GM19463 (cell line): ENCODE data around the gene ACKR4.
A peak's percentile ranks its signal among the peaks of the same experiment; 100 is the strongest.
"Not testable (repeated sequence)": the region's sequence is repeated elsewhere in the genome, so short reads cannot be mapped to it uniquely, and the experiment has no call there.

ENCODE experiments used
- ATAC-seq: cut with Tn5 transposase; IDR thresholded peaks from one replicate; pipeline ENCODE4 v1.9.1; 2021; ENCODE audit warnings: mild to moderate bottlenecking, moderate library complexity; ENCODE audit not compliant: unreplicated experiment

The ACKR4 gene

DNA sequence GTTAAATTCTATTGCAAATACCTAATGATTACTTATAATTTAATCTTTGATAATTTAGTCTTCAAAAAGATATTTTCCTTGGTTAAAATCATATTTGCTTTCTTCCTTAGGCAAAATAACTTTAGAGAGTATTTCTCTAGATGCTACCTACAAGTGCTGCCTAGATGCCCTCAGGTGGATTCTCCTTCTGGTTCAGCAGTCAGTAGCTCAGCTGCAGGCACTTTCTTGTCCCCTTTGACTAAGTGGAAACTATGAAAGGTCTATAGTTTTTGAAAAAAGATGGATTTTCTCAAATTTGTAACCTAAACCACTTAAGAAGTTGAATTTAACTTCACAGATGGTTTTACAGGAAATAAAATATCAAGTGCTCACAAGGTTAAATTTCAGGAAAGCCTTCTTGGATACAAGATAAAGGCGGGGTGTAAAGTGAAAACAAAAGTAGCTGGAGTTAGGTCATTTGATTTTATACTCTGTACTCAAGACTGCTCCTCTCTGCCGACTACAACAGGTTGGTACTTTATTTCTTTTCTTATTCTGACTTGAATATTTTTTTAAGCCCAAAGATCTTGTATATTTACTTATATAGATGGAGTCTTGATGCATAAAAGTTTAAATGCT, at the start of gene ACKR4:
Gene ACKR4, plus strand, starts transcription at position 455 of the 618 bp plus-strand sequence. CDS start 3,128 bp downstream, outside the sequence.
- peak; percentile 47 for ATAC-seq

DNA sequence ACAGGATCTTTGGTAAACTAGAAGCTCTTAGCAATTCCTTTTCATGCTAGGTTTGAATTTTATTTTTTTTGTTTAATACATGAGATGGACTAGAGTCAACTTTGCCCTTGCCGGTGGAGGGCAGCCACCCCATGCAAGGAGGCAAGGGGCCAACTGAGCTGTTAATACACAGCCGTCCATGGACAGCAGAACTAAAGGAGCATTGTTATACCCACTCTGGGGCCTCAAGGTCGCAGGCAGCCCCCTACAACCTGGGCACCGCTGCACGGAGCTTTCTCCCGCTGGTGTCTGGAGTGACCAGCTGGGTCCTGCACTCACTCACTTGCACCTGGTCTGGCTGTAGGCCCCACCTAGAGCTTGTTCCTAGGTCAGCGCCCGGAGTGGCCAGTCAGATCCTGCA, 47.9 kb upstream of the ACKR4 start:
- ATAC-seq = no peak

DNA sequence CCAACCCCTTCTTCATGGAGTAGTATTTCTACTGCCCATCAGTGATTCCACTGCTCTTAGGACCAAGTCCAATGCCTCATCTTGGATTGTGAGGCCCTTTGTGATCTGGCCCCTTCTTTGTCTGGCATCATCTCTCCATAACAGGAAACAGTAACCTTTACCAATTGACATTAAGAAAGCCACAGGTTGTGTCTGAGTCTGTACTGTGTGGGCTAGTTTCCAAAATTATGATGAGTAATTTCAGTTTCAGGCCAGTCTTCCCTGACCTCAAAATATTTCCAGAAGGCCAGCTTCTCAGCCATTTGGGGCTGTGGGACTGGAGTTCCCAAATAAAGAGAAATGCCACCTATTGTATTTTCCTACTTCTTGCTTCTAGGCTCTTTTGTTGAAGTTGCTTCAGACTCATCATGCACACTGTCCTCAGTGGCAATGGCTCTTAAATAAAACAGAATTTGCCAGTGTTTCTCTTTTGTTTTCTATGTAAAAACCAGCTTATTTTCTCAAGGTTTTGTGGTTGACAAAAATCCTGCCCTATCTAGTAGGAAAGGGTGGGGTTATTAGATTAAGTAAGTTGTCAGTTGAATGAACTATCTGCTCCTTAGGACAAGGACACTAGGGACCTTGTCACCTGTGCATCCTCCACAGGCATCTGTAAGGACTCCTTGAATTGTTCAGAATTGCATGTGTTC, 47.0 kb upstream of the ACKR4 start:
- peak; percentile 84 for ATAC-seq

DNA sequence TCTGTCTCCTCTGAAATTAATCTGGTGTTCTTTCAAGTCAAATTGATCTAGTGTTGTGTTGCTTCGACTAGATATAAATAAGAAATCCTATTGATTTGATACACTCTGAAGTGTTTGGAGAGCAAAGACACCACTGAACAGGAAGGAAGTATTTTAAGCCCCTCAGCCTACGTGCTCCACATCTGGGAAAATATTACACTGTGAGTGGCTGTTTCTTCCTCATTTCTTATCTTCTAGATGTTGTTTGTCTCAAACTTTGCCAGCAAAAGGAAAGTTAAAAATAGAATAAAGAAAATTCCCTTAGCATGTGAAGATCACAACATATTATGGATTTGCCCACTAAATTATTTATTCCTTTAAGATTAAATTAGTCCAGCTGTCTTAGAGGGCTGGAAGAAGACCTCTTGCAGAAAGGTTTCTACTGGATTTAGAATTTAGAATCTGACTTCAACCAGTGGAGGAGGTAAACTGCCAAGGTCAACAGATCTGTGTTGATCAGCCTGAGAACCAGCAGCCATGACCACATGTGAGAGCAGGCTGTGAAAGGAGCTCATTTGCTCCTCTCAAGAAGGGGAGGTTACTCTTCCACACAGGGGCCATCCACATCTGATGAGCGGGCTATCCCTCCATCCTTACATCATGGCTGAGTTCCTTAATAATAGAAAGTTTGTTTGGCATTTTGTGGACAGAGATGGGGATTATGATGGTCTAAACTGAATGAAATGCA, 46.3 kb upstream of the ACKR4 start:
- no peak for ATAC-seq

DNA sequence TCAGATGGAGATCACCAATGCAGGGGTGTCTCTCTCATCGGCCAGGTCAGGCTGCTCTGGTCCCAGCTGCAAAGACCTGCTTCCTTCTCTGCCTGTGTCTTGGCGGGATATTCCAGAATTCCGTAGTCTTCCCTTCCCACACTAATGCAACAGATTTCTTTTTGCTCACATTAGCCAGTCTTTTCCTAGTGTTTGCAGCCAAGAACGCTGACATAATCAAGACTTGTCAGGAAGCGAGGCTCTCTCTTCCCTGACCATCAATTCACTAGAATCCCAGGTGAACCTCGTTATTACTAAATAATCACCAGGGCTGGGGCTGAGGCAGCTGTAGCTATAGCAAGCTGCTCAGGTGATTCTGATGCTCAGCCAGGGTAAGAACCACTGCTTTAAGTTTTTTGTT, 43.2 kb upstream of the ACKR4 start:
- no peak for ATAC-seq

DNA sequence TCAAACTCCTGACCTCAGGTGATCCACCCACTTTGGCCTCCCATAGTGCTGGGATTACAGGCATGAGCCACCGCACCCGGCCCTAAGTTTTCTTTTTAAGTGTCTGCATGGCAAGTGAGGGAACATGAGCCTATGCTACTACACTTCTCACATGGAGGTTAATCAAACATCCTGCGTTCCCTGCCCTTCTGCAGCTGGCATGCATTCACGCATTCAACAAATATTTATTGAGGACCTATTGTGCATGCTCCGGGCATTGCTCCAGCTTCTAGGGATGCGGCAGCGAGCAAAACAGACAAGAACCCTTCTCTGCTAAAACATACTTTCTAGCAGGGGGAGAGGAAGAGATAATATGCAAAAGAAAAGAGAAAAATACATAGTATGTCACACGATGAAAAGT, 42.6 kb upstream of the ACKR4 start:
- ATAC-seq = no peak

DNA sequence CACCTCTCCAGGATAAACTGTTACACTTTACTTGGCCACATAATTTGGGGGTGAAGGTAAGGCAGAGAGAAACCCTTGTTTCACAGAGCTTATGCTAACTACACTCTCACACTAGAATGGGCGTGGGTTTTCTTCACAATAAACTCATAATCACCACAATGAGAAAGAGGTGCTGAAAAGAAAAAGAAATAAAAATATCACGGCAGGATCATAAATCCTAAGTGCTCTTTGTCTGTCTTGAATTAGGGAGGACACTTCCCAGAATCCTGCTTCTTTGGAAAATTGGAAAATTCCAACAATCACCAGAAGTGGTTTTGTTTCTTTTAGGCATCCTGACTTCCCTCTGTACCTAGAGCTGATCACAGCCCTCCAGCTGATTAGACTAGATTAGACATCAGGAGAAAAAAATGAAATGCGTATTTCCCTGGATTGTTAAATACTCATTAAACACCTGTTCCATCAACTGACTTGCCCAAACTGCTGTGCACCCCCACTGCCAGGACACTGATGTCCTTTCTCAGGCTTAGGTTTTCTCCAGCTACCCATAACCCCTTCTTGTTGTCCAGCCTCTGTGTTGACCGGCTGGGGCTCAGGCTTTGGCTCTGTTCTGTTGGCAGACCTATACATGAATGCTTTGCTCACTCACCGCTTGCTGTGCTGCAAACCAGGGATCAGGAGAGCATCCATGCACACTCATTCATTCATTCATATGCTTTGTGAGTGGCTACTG, 41.6 kb upstream of the ACKR4 start:
- no peak for ATAC-seq

DNA sequence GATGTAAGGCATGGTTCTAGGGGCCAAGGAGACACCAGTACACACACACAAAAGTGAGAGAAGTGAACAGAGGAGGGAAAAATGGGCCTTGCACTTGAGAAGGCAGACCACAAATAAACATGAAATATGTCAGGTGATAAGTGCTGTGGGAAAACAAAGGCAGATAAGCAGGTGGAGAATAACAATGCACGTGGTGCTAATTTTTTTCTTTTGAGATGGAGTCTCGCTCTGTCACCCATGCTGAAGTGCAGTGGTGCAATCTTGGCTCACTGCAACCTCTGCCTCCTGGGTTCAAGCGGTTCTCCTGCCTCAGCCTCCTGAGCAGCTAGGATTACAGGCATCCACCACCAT, 41.1 kb upstream of the ACKR4 start:
- ATAC-seq = not testable (repeated sequence)

DNA sequence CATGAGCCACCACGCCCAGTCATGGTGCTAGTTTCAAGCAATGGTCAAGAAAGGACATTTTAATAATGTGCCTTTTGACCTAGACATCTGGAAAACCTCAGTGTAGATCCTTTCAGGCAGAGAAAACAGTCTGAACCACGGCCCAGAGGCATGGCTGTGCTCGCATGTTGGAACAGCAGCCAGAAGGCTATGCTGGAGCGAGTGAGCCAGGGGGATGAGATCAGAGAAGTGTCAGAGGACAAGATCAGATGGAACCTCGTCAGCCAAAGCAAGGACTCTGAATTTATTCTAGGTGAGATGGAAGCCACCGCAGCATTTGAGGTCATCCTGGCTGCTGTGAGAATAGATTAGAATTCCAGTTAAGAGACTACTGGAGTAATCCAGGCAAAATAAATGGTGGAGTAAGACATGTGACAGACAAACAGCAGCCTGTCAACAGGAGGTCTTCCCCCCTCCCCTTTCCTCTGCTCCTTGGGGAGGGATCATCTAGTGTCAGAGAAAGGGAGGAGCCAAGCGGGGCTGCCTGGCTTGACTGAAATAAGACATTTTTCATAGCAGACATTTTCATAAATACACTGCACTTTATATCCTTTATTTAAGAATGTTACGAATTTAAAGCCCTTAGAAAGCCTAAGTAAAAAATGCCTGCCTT, 40.4 kb upstream of the ACKR4 start:
- no peak for ATAC-seq

DNA sequence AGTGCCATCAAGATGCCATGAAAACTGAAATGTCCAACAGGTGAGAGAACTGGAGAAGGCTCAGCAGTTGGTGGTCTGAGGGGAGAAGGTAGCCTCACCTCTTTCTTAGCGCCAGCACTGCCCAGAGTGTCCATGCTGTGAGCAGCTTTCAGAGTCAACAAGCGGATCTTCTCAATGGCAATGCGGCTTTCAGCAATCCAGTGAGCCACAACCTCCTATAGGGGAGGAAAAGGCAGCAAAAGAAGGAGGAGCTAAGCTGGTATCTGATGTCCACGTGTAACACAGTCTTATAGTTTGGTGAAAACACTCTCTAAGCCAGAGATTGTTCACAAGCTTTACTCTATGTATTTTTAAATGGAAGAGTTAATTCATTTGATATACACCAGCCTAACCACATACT, 36.1 kb upstream of the ACKR4 start:
- no peak for ATAC-seq

DNA sequence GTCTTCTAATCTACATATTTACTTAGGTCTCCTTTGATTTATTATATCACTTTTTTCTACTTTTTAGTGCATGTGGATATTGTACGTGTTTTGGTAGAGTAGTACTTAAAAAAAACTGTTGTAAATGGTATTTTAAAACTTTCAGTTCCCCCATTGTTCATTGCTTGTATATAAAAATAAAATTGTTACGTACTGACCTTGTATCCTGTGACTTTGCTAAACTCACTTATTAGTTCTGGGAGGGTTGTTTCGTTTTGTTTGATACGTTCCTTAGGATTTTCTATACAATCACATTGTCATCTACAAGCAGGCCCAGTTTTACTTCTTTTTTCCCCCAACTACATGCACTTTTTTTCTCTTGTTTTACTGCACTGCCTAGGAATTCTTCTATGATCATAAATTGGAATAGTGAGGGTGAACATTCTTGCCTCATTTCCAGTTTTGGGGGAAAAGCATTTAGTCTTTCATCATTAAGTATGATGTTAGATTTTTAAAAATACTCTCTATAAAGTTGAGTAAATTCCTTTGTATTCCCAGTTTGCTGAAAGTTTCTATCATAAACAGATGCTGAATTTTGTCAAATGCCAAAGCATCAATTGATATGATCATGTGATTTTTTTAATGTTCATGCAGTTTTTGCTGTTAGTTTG, 33.5 kb upstream of the ACKR4 start:
- ATAC-seq = no peak

DNA sequence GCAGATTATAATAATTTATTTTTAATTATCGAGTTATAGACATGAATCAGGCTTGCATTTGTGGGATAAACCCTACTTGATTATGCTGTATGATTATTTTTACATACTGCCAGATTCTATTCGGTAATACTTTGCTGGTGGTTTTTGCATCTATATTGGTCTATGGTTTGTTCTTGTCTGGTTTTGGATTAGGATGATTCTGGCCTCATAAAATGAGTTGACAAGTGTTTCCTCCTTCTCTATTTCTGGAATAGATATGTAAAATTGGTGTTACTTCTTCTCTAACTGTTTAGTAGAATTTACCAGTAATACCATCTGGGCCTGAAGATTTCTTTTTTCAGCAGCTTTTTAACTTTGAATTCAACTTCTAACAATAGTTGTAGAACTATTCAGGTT, 33.0 kb upstream of the ACKR4 start:
- no peak for ATAC-seq

DNA sequence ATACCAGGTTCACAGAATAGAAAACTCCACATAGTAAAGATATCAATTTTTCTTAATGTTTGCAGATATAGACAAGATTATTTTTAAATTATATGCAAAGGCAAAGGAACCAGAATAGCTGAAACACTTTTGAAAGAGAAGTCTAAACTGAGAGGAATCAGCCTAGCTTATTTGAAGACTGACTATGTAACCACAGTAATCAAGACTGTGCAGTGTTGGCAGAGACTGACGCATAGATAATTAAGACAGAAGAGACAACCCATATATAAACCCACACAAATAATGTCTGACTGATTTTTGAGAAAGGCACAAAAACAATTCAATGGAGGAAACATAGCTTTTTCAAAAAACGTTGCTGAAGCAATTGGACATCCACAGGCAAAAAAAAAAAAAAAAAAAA, 28.6 kb upstream of the ACKR4 start:
- ATAC-seq = no peak

DNA sequence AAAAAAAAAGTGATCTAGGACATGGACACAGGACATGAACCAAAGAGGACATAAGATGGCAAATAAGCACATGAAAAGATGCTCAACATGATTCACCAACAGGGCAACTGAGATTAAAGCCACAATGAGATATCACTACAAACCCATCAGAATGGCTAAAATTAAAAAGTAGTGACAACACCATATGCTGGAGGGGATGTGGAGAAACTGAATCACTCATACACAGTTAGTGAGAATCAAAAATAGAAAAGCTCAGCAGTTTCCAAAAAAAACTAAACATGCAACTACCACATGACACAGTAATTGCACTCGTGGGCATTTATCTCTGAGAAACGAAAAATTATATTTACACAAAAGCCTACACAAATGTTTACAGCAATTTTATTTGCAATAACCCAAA, 27.9 kb upstream of the ACKR4 start:
- ATAC-seq = no peak

DNA sequence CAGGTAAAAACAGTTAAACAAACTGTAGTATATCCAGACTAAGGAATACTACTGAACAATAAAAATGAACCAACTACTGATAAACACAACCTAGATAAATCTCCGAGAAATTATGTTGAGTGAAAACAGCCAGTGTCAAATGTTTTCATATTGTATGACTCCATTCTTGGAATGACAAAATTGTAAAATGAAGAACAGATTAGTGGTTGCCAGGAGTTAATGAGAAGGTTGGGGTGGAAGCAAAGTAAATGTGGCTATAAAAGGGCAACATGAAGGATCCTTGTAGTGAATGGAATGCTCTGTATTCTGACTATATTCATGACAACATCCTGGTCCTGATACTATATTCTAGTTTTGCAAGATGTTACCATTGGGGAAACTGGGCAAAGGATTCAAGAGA, 27.5 kb upstream of the ACKR4 start:
- no peak for ATAC-seq

DNA sequence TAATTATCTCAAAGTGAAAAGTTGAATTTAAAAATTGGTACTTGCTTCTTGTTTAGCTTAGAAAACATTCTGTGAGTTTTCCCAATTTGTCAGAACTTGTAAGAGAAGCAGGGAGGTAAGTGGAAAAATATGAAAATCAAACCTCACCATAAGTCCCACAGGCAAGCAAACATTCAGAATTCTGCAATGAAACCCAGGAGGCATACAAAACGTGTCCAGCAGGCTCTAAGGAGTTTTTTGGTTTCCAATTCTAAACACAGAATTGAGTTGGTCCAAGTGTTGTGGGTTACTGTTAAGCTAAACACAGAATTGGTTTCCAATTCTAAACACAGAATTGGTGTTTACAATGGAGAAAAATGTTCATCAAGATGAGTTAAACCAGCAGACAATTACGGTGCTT, 27.1 kb upstream of the ACKR4 start:
- no peak for ATAC-seq

DNA sequence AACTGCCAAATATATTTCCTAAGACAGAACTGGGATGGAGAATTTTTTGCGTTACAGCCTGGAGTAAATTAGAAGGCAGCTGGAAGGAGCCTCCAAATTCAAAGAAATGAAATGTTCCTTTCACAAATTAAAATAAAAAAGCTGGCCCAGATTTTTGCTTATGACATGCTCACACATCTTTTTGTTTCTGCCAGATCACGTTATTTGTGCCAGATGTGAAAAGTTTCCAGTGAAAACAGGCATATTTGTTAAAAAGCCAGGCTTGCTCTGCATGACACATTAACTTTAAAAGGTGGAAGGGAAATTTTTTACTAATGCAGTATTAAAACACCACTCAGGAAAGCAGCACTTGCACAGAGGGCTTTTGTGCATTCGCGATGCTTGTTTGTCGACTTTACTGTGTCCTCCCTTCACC, 23.3 kb upstream of the ACKR4 start:
- no peak for ATAC-seq

DNA sequence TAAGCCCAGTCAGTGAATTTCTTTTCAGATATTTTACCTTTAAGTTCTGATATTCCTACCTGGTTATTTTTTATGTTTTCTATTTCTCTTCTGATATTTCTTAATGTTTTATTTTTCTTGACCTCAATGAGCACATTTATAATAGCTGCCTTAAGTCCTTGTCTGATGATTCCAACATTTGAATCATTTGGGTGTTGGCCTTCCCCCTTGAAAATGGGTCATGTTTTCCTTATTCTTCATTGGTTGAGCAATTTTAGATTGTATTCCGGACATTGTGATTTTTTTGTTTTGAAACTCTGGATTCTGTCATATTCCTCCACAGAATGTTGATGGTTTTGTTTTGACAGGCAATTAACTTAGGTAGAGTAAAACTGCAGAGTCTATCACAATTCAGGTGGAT, 9.7 kb upstream of the ACKR4 start:
- no peak for ATAC-seq

DNA sequence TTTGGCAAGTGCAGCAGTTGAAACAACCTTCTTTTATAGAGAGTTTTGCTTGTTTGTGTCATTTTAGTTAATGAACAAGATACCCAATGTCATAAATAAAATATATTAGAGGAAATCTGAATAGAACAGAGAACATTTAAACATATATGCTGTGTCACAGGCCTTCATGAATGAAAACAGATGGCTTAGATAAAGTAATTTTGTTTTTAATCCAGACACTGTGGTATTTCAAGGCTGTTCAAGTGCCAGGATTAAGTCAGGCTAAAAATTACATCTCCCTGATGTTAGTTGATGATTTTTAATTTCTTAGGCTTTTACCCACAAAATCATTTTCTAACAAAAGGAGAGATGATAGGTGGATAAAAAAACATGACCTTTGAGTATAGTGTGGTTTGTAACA, 4.9 kb upstream of the ACKR4 start:
- no peak for ATAC-seq

DNA sequence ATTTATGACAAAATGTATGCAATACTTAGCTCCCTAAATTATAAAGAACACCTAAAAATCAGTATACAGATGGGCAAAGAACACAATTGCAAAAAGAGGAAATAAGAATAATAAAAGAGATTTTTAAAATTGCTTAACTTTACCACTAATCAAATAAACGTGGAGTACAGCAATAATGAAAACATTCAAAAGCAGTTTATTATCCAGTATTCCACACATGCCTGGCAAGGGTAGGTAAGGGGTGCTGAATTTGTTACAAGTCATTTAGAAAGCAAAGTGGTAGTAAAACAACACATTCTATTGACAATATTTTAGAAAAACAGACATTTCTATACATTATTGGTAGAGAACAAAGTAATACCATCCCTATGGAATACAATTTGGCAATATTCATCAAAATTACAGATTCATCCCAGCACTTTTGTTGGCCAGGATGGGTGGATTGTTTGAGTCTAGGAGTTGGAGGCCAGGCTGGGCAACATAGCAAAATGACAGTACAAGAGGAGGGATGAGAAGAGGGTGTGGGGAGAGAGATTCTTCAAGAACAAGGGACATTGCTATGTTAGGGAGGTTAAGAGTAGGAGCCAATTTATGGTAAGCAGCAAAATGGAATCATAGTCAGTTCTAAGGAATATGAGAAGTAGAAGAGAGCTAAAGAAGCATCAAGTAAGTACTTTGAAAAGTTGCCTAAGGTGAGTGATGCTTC, 3.7 kb upstream of the ACKR4 start:
- no peak for ATAC-seq
